Limb (tissue), 2 donors: Measurements from ENCODE around the gene RRAD.

Experiments
- DNase-seq, 2 donors: peaks; one replicate each; pipeline ENCODE4 v3.0.0-alpha.2; 2016; ENCODE audit errors: extremely low spot score in 2 of 2

RRAD gene

GRCh38 chr16:66917741-66918140, 7.6 kb downstream of the RRAD start:
- no peak for DNase-seq

DNA sequence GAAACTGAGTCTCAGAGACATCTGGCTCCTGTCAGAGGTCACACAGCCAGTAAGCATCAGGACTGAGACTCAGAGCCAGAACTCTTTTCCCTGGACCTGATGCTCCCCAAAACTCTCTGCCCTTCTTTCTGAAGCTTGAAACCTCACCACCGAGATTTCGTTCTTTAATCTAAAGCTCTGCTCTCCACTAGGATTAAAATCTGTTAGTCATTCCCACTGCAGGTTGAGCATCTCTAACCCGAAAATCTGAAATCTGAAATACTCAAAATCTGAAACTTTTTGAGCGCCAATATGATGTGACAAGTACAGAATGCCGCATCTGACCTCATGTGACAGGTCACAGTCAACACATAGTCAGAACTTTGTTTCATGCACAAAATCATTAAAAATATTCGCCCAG, 8.8 kb downstream of the RRAD start:
- DNase-seq, result no peak

DNA sequence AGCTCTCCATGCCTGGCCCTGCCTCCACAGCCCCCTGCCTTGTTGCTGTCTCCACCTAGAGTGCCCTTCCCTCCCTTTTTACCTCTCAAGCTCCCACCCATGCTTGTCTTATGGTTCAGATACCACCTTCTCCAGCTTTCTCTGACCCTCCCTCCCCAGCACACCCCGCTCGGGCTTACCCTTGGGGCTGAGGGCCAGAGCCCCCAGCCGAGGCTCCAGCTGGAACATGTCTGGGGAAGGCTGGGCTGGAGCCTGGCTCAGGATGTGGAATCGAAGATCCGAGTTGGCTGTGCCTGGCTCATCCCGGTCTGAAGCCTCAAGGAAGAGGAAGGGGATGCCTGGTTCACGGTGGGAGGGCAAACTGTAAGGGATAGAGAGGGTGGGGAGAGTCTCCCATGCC, 10.3 kb downstream of the RRAD start:
- no peak for DNase-seq

GRCh38 chr16:66914541-66914940, 10.8 kb downstream of the RRAD start:
- DNase-seq, result no peak

- no peak for DNase-seq
Measured at GRCh38 chr16:66913711-66914110, 11.6 kb downstream of the RRAD start.

GRCh38 chr16:66913081-66913480, 12.3 kb downstream of the RRAD start:
- no peak for DNase-seq

GRCh38 chr16:66911801-66912200, 13.5 kb downstream of the RRAD start:
- no peak for DNase-seq

DNA sequence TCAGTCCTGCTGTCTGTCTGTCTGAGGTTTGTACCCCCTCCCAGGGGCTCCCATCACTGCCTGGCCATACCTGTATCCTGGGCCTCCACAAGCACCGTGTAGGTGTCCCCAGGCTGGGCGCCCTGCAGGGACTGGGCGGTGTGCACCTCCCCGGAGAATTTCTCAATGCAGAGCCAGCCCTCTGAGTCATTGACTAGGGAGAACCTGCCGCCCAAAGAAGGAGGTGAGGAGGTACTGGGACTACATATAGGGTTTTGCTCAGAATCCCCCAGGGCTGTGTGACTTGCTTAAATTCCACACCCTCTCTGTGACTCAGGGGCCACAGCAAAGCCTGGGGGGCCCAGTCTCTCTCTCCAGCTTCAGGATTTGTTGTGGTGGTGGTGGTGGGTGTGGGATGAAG, 14.2 kb downstream of the RRAD start:
- DNase-seq, result no peak

DNA sequence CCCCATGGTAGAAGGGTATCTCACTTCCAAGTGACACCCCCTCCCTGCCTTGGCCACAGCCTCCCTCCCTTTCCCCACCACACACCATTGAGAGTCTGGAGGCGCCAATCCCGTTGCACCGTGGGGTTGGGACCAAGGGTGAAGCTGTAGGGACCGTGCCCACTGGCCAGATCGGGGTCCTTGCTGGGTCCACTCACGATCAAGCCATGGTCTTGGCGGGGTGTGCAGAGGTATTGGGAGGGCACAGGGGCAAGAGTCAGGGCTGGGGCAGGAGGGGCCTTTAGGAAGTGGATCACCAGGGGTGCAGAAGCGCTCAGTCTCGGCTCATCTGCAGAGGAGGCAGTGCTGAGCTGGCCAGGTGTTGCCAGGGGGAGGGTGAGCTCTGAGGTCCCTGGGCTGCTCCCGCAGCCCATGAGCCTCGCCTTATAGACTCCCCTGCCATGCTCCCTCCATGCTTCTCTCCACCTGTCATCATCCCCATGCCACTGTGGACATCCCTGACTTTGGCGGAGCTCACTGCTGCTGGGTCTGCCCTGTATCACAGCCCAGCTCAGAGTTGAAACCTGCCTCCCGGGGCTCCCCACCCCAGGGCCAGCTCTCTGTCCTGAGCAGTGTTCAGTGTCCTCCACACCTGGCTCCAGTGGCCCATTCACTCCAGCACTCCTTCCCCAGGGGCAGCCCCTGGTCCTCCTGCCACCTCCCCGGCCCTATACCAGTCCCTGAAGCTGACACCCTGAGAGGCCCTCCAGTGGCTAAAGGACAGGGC, 15.0 kb downstream of the RRAD start:
- DNase-seq, result no peak

DNA sequence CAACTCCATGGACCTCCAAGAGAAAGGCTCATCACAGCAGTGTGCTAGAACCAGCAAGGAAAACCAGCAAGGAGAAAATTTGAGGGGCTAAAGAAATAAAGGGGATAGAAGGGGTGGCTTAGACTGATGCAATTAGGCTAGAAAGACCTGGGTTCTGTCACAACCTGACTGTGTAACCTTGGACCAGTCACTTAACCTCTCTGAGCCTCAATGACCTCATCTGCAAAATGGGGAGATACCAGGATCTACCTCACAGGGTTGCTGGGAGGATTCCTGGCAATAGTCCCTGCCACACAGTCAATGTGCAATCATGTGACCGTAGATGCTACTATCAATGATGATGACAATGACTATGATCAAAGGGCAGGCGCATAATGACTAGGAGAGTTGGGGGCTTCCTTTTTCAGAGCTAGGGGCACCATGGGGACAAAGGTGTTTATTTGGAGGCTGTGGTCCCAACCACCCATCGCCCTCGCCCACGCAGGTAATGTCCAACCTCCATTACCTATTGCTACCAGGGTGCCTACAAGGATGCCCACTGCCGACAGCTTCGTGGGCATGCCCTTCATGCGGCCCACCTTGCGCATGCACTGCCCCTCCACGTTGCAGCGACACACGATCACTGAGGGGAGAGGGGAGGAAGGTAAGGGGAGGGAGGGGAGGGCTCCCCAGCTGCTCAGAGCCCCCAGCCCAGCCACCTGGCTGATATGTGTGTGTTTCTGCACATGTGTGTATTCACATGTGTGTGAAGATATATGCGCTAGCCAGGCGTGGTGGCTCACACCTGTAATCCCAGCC, 16.4 kb downstream of the RRAD start:
- DNase-seq, result no peak

- DNase-seq, result no peak
Measured at GRCh38 chr16:66908116-66908515, 17.2 kb downstream of the RRAD start.

- DNase-seq, result no peak
Measured at GRCh38 chr16:66906916-66907836, 18.2 kb downstream of the RRAD start.

DNA sequence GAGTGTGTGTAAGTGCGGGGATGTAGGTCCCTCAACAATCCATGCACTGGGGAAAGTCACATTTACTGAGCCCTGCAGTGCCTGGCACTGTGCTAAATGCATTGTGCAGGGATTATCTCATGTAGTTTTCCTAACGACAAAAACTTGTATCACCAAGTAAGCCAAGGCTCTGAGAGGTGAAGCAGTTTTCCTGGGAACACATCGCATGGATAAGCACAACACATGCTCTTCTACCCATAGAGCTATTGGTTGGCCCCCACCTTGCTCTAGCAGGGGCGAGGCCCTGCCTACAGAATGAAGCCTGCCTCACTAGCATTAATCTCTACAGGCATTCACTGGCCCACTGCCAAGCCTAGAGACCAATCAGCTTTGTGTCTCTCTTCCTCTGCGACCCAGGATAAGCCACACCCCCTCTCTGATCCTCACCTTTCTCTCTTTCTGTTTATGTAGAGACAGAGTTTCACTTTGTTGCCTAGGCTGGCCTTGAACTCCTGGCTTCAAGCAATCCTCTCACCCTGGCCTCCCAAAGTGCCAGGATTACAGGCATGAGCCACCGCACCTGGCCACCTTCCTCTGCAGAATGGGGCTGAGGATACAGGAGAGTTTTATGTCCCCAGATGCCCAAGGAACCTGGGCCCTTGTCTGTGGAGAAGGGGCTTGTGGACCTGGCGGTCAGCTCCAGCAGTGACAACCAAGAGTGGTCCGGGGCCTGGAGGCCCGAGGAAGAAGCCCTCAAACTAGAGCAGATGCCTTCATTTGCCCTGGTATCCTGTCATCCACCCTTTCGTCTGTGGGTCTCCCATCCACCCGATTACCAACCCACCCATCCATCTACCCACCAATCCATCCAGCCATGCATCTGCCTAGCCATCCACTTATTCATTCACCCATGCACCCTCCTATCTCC, 19.4 kb downstream of the RRAD start:
- no peak for DNase-seq

DNA sequence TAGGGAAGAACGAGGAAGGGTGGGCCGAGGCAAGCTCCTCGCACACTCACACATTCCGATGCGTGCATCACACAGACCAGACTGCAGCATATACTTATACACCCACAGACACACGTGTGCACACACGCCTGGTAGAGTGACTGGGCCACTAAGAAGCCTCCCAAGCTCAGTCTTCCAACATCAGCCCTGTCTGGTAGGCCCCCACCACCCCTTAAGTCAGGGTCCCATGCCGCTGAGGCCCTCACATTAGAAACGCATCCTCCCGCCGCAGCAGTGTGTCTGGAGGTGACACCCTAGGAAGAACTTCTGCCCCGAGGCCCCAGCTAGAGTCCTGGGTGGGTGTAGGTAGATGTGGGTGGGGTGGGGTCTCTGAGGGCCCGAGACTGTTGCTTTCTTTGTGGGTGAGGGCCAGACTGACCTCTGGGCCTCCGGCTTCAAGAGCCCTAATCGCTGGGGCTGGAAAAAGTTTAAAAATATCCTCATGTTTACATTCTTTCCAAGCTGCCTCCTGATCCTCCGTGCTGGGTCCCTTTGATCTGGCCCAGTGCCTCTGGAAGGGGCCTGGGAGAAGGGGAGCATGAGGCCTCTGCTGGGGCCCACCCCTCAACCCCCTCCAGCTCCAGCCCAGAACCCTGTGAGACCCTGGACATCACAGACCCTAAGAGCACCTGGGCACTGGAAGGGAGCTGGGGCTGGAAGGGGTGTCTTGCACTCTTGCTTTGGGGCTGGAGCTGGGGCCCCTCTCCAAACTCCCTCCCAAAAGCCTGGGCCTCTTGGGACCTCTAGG, 20.3 kb downstream of the RRAD start:
- DNase-seq, result no peak

GRCh38 chr16:66904428-66904845, 20.9 kb downstream of the RRAD start:
- no peak for DNase-seq

GRCh38 chr16:66903544-66904427, 21.5 kb downstream of the RRAD start:
- DNase-seq, result no peak

DNA sequence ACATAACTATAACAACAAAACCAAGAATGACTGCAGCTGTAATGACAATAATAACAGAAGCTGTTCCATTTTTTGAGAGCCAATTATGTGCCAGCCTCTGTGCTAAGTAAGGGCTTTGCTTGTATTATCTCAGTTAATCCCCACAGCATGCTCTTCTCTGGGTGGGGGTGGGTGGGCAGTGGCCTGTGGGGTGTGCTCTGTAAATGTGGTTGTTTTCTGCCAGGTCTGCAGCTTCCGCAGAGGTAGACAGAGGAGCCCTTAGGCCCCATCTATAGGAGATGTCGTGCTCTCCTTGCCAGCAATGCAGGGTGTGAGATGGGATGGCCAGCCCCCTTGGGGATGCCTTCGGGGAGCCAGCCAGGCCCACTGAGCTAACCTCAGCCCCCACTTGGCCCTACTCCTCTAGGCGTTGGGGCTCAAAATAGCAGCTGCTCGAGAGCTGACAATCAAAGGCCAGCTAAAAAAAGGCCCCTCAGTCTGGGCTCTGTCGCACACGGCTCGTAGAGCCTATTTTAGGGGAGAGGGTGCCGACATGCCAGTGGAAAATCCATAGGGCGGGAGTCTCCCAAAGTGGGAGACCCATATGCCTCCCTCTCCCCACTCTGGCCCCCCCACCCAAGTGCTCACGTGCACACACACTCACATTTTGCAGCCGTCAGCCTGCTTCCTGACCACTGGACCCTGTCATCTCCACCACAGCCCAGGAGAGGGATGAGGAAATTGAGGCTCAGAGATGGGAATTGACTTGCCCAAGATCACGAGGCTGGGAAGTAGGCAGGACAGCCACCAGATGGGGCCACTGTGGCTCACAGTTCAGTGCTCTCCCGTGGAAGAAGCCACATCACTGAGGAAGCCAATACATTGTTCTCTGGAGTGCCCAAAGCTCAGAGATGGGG, 22.4 kb downstream of the RRAD start:
- DNase-seq, result no peak

- DNase-seq, result no peak
Measured at GRCh38 chr16:66901626-66902025, 23.7 kb downstream of the RRAD start.
